GM13976 (cell line): ENCODE data around the gene KCNQ5.

ENCODE experiments used
- DNase-seq: peaks from one replicate; pipeline ENCODE4 v3.0.0; 2012; ENCODE audit warnings: low spot score
- CTCF ChIP-seq: IDR thresholded peaks from 2 replicates; pipeline ENCODE4 v1.5.1; 2012; ENCODE audit warnings: borderline replicate concordance, mild to moderate bottlenecking; ENCODE audit not compliant: insufficient read depth; ENCODE audit errors: extremely low read depth, missing control alignments, control extremely low read depth
- in situ Hi-C: fragments of 300-500 bp; cut with MboI; formaldehyde crosslinking; loops from one replicate; pipeline ENCODE4 v1.12.0; 2022; ENCODE audit warnings: low sequenced_read_pairs, mixed read lengths, inconsistent platforms; ENCODE audit not compliant: unreplicated experiment

KCNQ5 gene

GRCh38 chr6:72624557-72625160 is 2.8 kb downstream of the KCNQ5 start:
- in situ Hi-C loops, result no loop called here
- no peak for DNase-seq
- peak; percentile 43 for TF ChIP-seq CTCF

- peak; percentile 44 for DNase-seq
- in situ Hi-C loops, result no loop called here
- no peak for TF ChIP-seq CTCF
These were observed 4.3 kb downstream of the KCNQ5 start for GRCh38 chr6:72626126-72626525.

GRCh38 chr6:72627539-72627938 is 5.7 kb downstream of the KCNQ5 start:
- TF ChIP-seq CTCF, result no peak
- in situ Hi-C loops, result no loop called here
- DNase-seq, result no peak

- in situ Hi-C loops, result no loop called here
- no peak for DNase-seq
- no peak for TF ChIP-seq CTCF
These were observed 9.6 kb downstream of the KCNQ5 start for GRCh38 chr6:72631480-72631879.

GRCh38 chr6:72635636-72636035 is 13.8 kb downstream of the KCNQ5 start:
- no peak for TF ChIP-seq CTCF
- DNase-seq, result no peak
- in situ Hi-C loops, result no loop called here

GRCh38 chr6:72636215-72636614 is 14.4 kb downstream of the KCNQ5 start:
- TF ChIP-seq CTCF, result no peak
- peak; percentile 35 for DNase-seq
- in situ Hi-C loops, result no loop called here
